Subcutaneous abdominal adipose tissue (tissue), 5 donors: ENCODE measurements around the gene HARS1.
"Not testable (repeated sequence)": the region's sequence is repeated elsewhere in the genome, so short reads cannot be mapped to it uniquely, and the experiment has no call there.

ENCODE experiments used
- H3K27ac ChIP-seq: one replicate; pipeline ENCODE4 v1.7.0; 2013; ENCODE audit warnings: low read depth, mild to moderate bottlenecking, inconsistent platforms, low read length, moderate library complexity
- H3K27me3 ChIP-seq, 5 donors: one replicate each; pipeline ENCODE4 v1.7.0; 2013; ENCODE audit warnings: low read length in 5 of 5, inconsistent platforms in 1 of 5; ENCODE audit not compliant: control insufficient read depth in 5 of 5, insufficient read depth in 4 of 5
- H3K36me3 ChIP-seq, 5 donors: one replicate each; pipeline ENCODE4 v1.7.0; 2013; ENCODE audit warnings: low read length in 5 of 5; ENCODE audit not compliant: control insufficient read depth in 5 of 5, insufficient read depth in 5 of 5
- H3K4me1 ChIP-seq, 5 donors: one replicate each; pipeline ENCODE4 v1.7.0; 2013; ENCODE audit warnings: low read length in 5 of 5, mild to moderate bottlenecking in 3 of 5, moderate library complexity in 1 of 5; ENCODE audit not compliant: control insufficient read depth in 5 of 5, insufficient read depth in 5 of 5
- H3K4me3 ChIP-seq, 5 donors: one replicate each; pipeline ENCODE4 v1.7.0; 2013; ENCODE audit warnings: low read length in 5 of 5, low read depth in 1 of 5
- H3K9ac ChIP-seq, 5 donors: one replicate each; pipeline ENCODE4 v1.7.0; 2013; ENCODE audit warnings: low read length in 5 of 5, mild to moderate bottlenecking in 4 of 5, moderate library complexity in 3 of 5
- H3K9me3 ChIP-seq, 5 donors: one replicate each; pipeline ENCODE4 v1.7.0; 2013; ENCODE audit warnings: low read length in 5 of 5; ENCODE audit not compliant: control insufficient read depth in 5 of 5
- donor health status: healthy.
- donor health status: healthy.
- donor health status: healthy.
- donor health status: healthy.
- donor health status: healthy.

The HARS1 gene

DNA sequence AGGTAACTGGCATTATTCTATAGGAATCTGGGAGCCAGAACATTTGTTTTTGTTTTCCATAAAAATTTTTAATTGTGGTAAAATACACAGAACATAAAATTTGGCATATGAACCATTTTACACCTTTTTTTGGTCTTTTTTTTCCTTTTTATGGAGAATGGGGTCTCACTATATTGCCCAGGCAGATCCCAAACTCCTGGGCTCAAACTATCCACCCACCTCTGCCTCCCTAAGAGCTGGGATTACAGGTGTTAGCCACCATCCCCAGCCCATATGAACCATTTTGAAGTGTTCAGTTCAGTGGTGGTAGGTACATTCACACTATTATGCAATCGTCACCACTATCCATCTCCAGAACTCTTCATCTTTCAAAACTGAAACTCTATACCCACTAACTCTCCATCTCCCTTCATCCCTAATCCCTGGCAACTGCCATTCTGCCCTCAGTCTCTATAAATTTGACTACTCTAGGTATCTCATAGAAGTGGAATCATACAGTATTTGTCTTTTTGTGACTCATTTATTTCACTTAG lies 22.5 kb upstream of the HARS1 start:
- no peaks in the 10 kb centered on the region for H3K9me3 ChIP-seq
- H3K4me3 ChIP-seq, result no peak overlapping the region
- no peaks in the 10 kb centered on the region for H3K27me3 ChIP-seq
- peaks cover 0 to 6% (median 5%) of the 10 kb centered on the region in 5 donors for H3K4me1 ChIP-seq
- no peak overlapping the region for H3K27ac ChIP-seq
- no peaks in the 10 kb centered on the region for H3K36me3 ChIP-seq
- H3K9ac ChIP-seq, result no peak overlapping the region

DNA sequence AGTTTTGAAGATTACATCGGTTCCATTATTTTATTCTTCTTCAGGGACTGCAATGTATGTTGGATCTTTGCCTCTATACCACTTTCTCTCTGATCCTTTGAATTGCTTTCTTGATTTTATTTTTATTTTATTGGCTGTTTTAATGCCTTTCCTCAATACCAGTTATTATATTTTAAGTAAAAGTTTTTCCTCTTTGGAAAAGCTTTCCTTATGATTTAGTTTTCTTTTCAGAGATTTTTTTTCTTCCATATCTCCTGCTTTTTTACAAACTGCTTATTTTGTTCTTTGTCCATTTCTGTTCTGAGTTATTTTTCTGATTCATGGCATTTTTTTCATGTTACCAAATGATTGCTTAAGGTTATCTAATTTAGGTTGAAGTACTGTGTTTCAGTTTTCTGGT lies 20.6 kb upstream of the HARS1 start:
- no peaks in the 10 kb centered on the region for H3K9me3 ChIP-seq
- peaks cover 0 to 11% (median 5%) of the 10 kb centered on the region in 5 donors for H3K4me1 ChIP-seq
- H3K4me3 ChIP-seq, result peak overlapping the region in 2 of 5 donors; percentile 67 to 76
- no peak overlapping the region for H3K9ac ChIP-seq
- no peaks in the 10 kb centered on the region for H3K27me3 ChIP-seq
- H3K36me3 ChIP-seq, result peaks cover 0 to 9% (median 3%) of the 10 kb centered on the region in 5 donors
- H3K27ac ChIP-seq, result no peak overlapping the region

DNA sequence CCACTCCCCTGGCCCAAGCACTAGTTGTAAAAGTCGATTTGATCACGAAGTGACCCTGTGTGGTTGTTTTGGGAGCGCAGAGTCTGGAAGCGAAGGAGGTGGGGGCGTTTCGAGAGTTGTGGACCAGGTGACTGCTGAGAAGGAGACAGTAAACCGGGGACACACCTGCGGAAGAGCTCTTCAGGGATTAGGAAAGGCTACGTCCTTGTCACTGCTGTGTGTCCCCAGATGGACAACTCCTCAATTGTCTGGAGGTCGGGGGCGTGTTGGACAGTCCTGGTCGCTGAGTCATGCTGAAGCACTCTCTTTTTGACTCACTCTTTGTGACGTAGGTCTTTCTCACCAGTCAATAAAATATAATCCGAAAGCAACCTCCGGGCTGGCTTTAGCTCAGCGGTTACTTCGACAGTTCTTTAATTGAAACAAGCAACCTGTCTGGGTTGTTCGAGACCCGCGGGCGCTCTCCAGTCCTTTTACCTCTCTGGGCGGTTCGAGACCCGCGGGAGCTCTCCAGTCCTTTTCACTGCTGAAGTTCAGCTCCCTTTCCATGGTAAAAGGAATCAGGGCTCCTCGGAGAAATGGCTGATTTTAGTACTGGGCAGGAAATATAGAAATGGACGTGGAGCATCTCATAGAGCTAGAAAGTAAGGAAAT lies 19.9 kb upstream of the HARS1 start:
- Histone ChIP-seq H3K27me3 (no peaks in the 10 kb centered on the region), H3K9ac (peak overlapping the region; percentile 50 to 86 (median 67)), H3K4me1 (peaks cover 0 to 18% (median 5%) of the 10 kb centered on the region in 5 donors), H3K36me3 (peaks cover 3 to 14% (median 9%) of the 10 kb centered on the region in 5 donors), H3K27ac (peak overlapping the region; percentile 80), H3K9me3 (no peaks in the 10 kb centered on the region), H3K4me3 (peak overlapping the region; percentile 67 to 93 (median 81))

DNA sequence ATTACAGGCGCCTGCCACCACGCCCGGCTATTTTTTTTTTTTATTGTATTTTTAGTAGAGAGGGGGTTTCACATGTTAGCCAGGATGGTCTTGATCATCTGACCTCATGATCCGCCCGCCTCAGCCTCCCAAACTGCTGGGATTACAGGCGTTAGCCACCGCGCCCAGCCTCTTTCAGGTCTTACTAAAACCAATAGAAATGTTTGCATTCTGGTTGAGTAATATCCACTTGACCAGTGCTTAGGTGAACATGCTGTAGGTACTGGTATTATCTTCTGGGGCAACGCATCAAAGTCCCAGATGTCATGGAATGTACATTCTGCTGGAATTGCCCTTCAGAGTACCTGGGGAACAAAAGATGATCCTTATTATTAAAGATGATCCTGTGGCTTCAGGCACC lies 17.6 kb upstream of the HARS1 start:
- not testable (repeated sequence) for H3K27ac ChIP-seq

DNA sequence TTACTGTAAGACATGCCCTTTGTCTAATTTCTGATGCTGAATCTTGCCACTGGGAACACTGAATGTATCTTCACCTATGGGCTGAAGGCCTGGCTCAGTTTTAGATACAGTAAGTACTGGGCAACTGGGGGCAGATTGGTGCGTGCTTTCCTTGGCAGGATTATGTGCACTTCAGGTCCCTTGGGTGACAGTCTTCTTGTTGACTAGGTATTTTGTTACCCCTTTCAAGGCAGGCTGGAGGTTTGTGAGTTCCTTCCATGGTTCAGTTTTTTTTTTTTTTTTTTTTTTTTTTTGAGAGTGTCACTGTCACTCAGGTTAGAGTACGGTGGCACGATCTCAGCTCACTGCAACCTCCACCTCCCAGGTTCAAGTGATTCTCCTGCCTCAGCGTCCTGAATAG lies 16.6 kb upstream of the HARS1 start:
- H3K4me3 ChIP-seq, result no peak overlapping the region
- H3K4me1 ChIP-seq, result peaks cover 0 to 18% (median 5%) of the 10 kb centered on the region in 5 donors
- peaks cover 21 to 46% (median 40%) of the 10 kb centered on the region in 5 donors for H3K36me3 ChIP-seq
- H3K27me3 ChIP-seq, result no peaks in the 10 kb centered on the region
- no peak overlapping the region for H3K9ac ChIP-seq
- no peaks in the 10 kb centered on the region for H3K9me3 ChIP-seq
- no peak overlapping the region for H3K27ac ChIP-seq

More for the DNA sequence above, 17.6 kb upstream of the HARS1 start:
- Histone ChIP-seq H3K4me1 (peaks cover 0 to 18% (median 5%) of the 10 kb centered on the region in 5 donors), H3K36me3 (peaks cover 18 to 36% (median 31%) of the 10 kb centered on the region in 5 donors)
- H3K27me3 ChIP-seq, H3K9ac ChIP-seq, H3K4me3 ChIP-seq, H3K9me3 ChIP-seq: not testable (repeated sequence)

DNA sequence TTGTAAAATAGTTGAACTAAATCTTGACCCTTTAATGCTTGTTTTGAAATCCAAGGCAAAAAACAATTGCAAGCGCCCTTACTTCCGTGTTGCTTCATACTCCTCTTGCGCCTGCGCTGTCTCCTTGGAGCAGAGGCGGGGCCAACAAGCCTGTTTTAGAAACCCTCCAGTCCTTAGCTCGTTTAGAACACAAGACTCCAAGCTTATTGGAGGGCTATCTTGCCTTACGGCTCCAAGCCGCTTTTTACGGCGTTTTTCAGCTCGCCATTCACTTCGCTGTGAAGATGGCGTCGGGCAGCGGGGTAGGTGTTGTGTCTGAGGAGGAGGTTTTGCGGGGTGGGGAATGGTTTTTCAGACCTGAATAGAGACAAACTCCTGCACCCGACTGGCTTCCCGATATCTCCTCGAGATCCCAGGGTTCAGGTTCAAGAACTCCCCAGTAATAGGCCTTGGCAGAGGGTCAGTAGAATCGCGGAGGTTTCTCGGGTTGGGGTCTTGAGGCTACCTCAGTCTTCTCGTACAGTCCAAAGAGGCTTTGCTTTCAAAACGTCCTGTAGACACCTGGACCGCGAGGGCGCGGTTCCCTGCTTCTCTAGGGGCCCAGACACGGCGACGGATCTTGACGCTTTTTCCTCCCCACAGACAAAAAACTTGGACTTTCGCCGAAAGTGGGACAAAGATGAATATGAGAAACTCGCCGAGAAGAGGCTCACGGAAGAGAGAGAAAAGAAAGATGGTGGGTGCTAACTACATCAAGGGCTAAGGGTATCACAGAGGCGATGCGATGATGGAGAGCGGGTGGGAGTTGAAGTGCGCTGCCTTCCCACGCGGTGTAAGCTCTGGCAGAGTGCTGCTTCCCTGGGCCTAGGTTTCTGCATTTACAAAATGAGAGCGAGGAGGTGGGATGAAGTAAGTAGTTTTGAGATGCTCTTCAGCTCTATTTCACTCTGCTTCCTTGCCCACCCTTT lies 9.3 kb upstream of the HARS1 start, which contains the start of gene ZMAT2:
ZMAT2 (plus strand) TSS at position 271 of the 968 bp plus-strand sequence; CDS start at position 285, 14 bp downstream.
- Histone ChIP-seq H3K4me3 (peak within 1 kb of the TSS; percentile 81 to 97 (median 92)), H3K27ac (peak within 1 kb of the TSS; percentile 81), H3K4me1 (peaks cover 6 to 23% (median 19%) of the 10 kb centered on the region in 5 donors), H3K9ac (peak within 1 kb of the TSS; percentile 71 to 92 (median 89)), H3K27me3 (no peaks in the 10 kb centered on the region), H3K36me3 (peaks cover 48 to 78% (median 75%) of the 10 kb centered on the region in 5 donors), H3K9me3 (no peaks in the 10 kb centered on the region)

DNA sequence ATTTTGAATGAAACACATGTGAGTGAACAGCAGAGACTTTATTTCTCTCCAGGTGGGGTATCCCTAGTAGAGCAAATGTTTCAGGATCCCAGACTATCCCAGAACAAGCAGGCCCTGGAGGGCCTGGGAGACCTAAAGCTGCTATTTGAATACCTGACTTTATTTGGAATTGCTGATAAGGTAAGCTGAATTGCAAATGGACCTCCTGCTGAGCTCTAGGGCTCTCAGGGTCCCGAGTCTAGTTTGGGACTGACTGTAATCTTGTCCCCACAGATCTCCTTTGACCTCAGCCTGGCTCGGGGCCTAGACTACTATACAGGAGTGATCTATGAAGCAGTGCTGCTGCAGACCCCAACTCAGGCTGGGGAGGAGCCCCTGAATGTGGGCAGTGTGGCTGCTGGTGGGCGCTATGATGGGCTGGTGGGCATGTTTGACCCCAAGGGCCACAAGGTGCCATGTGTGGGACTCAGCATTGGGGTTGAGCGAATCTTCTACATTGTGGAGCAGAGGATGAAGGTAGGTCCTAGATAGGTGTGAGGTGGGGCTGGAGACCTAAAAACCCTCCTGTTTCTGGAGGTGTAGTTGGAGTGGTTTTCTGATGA lies 5.8 kb upstream of the HARS1 start:
- Histone ChIP-seq H3K9ac (no peak overlapping the region), H3K27ac (no peak overlapping the region), H3K4me3 (no peak overlapping the region), H3K36me3 (peaks cover 37 to 66% (median 60%) of the 10 kb centered on the region in 5 donors), H3K9me3 (no peaks in the 10 kb centered on the region), H3K27me3 (no peaks in the 10 kb centered on the region), H3K4me1 (peaks cover 9 to 40% (median 30%) of the 10 kb centered on the region in 5 donors)

DNA sequence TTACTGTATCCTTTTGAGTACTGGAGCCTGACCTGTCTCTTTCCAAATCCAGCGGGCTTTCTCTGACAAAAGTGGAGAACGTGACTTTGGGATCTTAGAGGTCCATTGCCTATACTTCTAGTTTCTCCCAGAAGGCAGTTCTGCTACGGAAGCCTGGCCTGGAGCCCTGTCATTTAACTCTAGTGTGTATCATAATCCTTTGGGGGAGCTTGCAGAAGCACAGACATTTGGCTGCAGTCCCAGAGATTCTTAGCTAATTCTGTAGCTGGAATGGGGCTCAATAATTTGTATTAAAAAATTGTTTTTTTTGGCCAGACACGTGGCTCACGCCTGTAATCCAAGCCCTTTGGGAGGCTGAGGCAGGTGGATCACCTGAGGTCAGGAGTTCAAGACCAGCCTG lies 3.1 kb upstream of the HARS1 start:
- Histone ChIP-seq H3K9ac (peak overlapping the region in 1 of 5 donors; percentile 4), H3K4me3 (no peak overlapping the region), H3K36me3 (peaks cover 35 to 59% (median 56%) of the 10 kb centered on the region in 5 donors), H3K27ac (no peak overlapping the region), H3K4me1 (peaks cover 7 to 35% (median 25%) of the 10 kb centered on the region in 5 donors), H3K9me3 (no peaks in the 10 kb centered on the region), H3K27me3 (no peaks in the 10 kb centered on the region)

DNA sequence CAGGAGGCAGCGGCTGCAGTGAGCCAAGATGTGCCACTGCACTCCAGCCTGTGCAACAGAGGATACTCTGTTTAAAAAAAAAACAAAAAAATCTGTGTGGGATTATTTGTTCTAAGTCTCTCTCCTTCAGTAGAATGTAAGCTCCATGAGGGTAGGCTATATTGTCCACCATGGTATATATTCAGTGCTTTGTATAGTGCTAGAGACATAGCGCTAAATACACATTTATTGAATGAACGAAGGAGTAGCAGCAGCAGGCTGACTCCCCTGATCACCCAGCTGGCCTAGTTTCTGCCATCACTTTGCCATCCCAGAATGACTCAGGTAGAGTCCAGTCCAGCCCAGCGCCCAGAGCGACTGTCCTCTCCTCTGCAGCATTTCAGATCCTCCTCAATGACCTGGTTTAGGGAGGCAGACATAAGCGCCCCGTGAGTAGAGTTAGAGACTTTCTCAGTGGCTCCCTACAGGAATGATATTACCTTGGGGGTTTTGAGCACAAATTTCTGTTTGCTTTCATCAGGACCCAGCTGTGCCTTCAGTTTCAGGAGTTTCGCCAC lies 716 bp downstream of the HARS1 start:
- Histone ChIP-seq H3K27ac (peak overlapping the region; percentile 89), H3K9me3 (no peaks in the 10 kb centered on the region), H3K4me1 (peaks cover 7 to 35% (median 25%) of the 10 kb centered on the region in 5 donors), H3K4me3 (peak overlapping the region; percentile 80 to 98 (median 96)), H3K9ac (peak overlapping the region; percentile 84 to 99 (median 96)), H3K27me3 (no peaks in the 10 kb centered on the region), H3K36me3 (peaks cover 14 to 28% (median 25%) of the 10 kb centered on the region in 5 donors)
